GM19467 (cell line): ENCODE data around the gene UACA.

Source experiments
- ATAC-seq: cut with Tn5 transposase; IDR thresholded peaks from one replicate; pipeline ENCODE4 v1.9.1; 2021; ENCODE audit warnings: mild to moderate bottlenecking, moderate library complexity; ENCODE audit not compliant: unreplicated experiment

UACA gene

GRCh38 chr15:70783610-70784022 lies 20.3 kb upstream of the UACA start:
- ATAC-seq: no peak

GRCh38 chr15:70783041-70783440 lies 19.7 kb upstream of the UACA start:
- ATAC-seq: no peak

- ATAC-seq: no peak
These were observed 17.9 kb upstream of the UACA start for GRCh38 chr15:70781236-70781635.

GRCh38 chr15:70778258-70779076 lies 15.1 kb upstream of the UACA start:
- ATAC-seq: no peak

GRCh38 chr15:70777170-70777926 lies 14.0 kb upstream of the UACA start:
- no peak for ATAC-seq

- ATAC-seq: no peak
These were observed 11.8 kb upstream of the UACA start for GRCh38 chr15:70775160-70775559.

GRCh38 chr15:70772402-70772801 lies 9.0 kb upstream of the UACA start:
- no peak for ATAC-seq

- ATAC-seq: no peak
These were observed 7.5 kb upstream of the UACA start for GRCh38 chr15:70770863-70771262.

- ATAC-seq: no peak
These were observed 5.0 kb upstream of the UACA start for GRCh38 chr15:70768257-70768883.

GRCh38 chr15:70767667-70768066 lies 4.3 kb upstream of the UACA start:
- no peak for ATAC-seq

GRCh38 chr15:70766597-70766996 lies 3.2 kb upstream of the UACA start:
- ATAC-seq: no peak

- ATAC-seq: no peak
These were observed 2.3 kb upstream of the UACA start for GRCh38 chr15:70765504-70766281.

GRCh38 chr15:70763950-70764730 lies 782 bp upstream of the UACA start:
- ATAC-seq: no peak

GRCh38 chr15:70762469-70763119 lies 764 bp downstream of the UACA start:
- no peak for ATAC-seq

- ATAC-seq: no peak
These were observed 1.4 kb downstream of the UACA start for GRCh38 chr15:70761931-70762468.

GRCh38 chr15:70761046-70761445 lies 2.3 kb downstream of the UACA start:
- ATAC-seq: no peak

- no peak for ATAC-seq
These were observed 4.4 kb downstream of the UACA start for GRCh38 chr15:70758790-70759462.

- ATAC-seq: no peak
These were observed 5.7 kb downstream of the UACA start for GRCh38 chr15:70757627-70758026.

GRCh38 chr15:70754862-70755261 lies 8.5 kb downstream of the UACA start:
- ATAC-seq: no peak
